Astrocyte (in vitro differentiated cells and primary cell): ENCODE data around the gene MTA3. TPM values are rescaled to one million over a fixed set of nuclear protein-coding genes. Genes with fewer than 3 reads are reported as not detected.
"Not testable (repeated sequence)": the region's sequence is repeated elsewhere in the genome, so short reads cannot be mapped to it uniquely, and the experiment has no call there.

Source experiments
- DNase-seq: peaks from one replicate; pipeline ENCODE4 v3.0.0-alpha.2; 2010; ENCODE audit warnings: low read depth
- FAIRE-seq: peaks from 2 replicates; lab custom pipeline; 2011; peaks lifted over from hg19 to GRCh38; lab: Jason Lieb, UNC
- H2AFZ ChIP-seq: 2 replicates; pipeline ENCODE4 v1.6.0; 2012; ENCODE audit warnings: low read depth, low read length, inconsistent platforms
- H3K27ac ChIP-seq: 2 replicates; pipeline ENCODE4 v1.5.1; 2011; ENCODE audit warnings: low read depth, low read length, inconsistent platforms
- H3K27me3 ChIP-seq: 2 replicates; pipeline ENCODE4 v1.6.0; 2011; ENCODE audit warnings: low read length, inconsistent platforms; ENCODE audit not compliant: insufficient read depth
- H3K36me3 ChIP-seq: 2 replicates; pipeline ENCODE4 v1.5.1; 2011; ENCODE audit warnings: low read length, inconsistent platforms; ENCODE audit not compliant: insufficient read depth
- H3K4me1 ChIP-seq: 2 replicates; pipeline ENCODE4 v1.5.1; 2011; ENCODE audit warnings: low read length, inconsistent platforms; ENCODE audit not compliant: insufficient read depth
- H3K4me2 ChIP-seq: 2 replicates; pipeline ENCODE4 v1.6.0; 2012; ENCODE audit warnings: low read length, inconsistent platforms
- H3K4me3 ChIP-seq: 2 replicates; pipeline ENCODE4 v1.5.1; 2011; ENCODE audit warnings: low read depth, mild to moderate bottlenecking, low read length, inconsistent platforms; ENCODE audit not compliant: insufficient read depth
- H3K79me2 ChIP-seq: 2 replicates; pipeline ENCODE4 v1.6.0; 2012; ENCODE audit warnings: mild to moderate bottlenecking, low read length, inconsistent platforms; ENCODE audit not compliant: insufficient read depth
- H3K9ac ChIP-seq: 2 replicates; pipeline ENCODE4 v1.6.0; 2012; ENCODE audit warnings: mild to moderate bottlenecking, low read length, inconsistent platforms
- H3K9me3 ChIP-seq: 2 replicates; pipeline ENCODE4 v1.5.1; 2012; ENCODE audit warnings: low read depth, mild to moderate bottlenecking, low read length, inconsistent platforms; ENCODE audit not compliant: insufficient read depth
- H4K20me1 ChIP-seq: 2 replicates; pipeline ENCODE4 v1.6.0; 2012; ENCODE audit warnings: low read length, inconsistent platforms; ENCODE audit not compliant: insufficient read depth
- H3K27ac Mint-ChIP-seq: one replicate; pipeline ENCODE4 v1.8.0; 2021; ENCODE audit warnings: mild to moderate bottlenecking, mixed read lengths; ENCODE audit not compliant: unreplicated experiment
- H3K27me3 Mint-ChIP-seq: one replicate; pipeline ENCODE4 v1.8.0; 2021; ENCODE audit warnings: low read depth, mixed read lengths; ENCODE audit not compliant: unreplicated experiment
- H3K36me3 Mint-ChIP-seq: one replicate; pipeline ENCODE4 v1.8.0; 2021; ENCODE audit warnings: low read depth, mixed read lengths; ENCODE audit not compliant: unreplicated experiment
- H3K4me1 Mint-ChIP-seq: one replicate; pipeline ENCODE4 v1.8.0; 2021; ENCODE audit warnings: low read depth, mixed read lengths; ENCODE audit not compliant: unreplicated experiment
- H3K4me3 Mint-ChIP-seq: one replicate; pipeline ENCODE4 v1.8.0; 2021; ENCODE audit warnings: mild to moderate bottlenecking, moderate library complexity, mixed read lengths; ENCODE audit not compliant: unreplicated experiment
- H3K9me3 Mint-ChIP-seq: one replicate; pipeline ENCODE4 v1.8.0; 2021; ENCODE audit warnings: mild to moderate bottlenecking, mixed read lengths; ENCODE audit not compliant: unreplicated experiment
- EZH2 ChIP-seq: IDR thresholded peaks from 2 replicates; pipeline ENCODE4 v1.6.1; 2012; ENCODE audit warnings: mild to moderate bottlenecking, low read length, inconsistent platforms; ENCODE audit not compliant: insufficient read depth
- total RNA-seq: library from RNA; stranded (reverse); gene quantifications from 2 replicates; pipeline ENCODE4 v1.2.1, GENCODE V29; 2021
- TF ChIP-seq, protein P1 (sequence below): IDR thresholded peaks from 2 replicates; pipeline ENCODE4 v1.5.1; 2011; ENCODE audit warnings: low read depth, mild to moderate bottlenecking, inconsistent platforms, low read length, moderate library complexity; ENCODE audit not compliant: insufficient read depth

MTA3 gene
- total RNA-seq, 1 donor from 2014 or later, result 69.4 TPM

- Mint-ChIP-seq H3K27me3 (no peaks in the 10 kb centered on the region), H3K36me3 (peaks cover 18% of the 10 kb centered on the region), H3K4me1 (peaks cover 2% of the 10 kb centered on the region), H3K27ac (peak overlapping the region; percentile 50), H3K9me3 (no peaks in the 10 kb centered on the region), H3K4me3 (no peak overlapping the region)
- Histone ChIP-seq H3K4me1 (no peaks in the 10 kb centered on the region), H3K36me3 (peaks cover 9% of the 10 kb centered on the region), H3K9ac (no peak overlapping the region), H3K79me2 (peaks cover 28% of the 10 kb centered on the region), H3K27me3 (no peaks in the 10 kb centered on the region), H4K20me1 (peaks cover 43% of the 10 kb centered on the region), H3K4me3 (no peak overlapping the region), H3K4me2 (no peak overlapping the region), H2AFZ (no peak overlapping the region), H3K9me3 (no peaks in the 10 kb centered on the region), H3K27ac (no peak overlapping the region)
- FAIRE-seq (no peak), DNase-seq (no peak)
- TF ChIP-seq, protein P1, sequence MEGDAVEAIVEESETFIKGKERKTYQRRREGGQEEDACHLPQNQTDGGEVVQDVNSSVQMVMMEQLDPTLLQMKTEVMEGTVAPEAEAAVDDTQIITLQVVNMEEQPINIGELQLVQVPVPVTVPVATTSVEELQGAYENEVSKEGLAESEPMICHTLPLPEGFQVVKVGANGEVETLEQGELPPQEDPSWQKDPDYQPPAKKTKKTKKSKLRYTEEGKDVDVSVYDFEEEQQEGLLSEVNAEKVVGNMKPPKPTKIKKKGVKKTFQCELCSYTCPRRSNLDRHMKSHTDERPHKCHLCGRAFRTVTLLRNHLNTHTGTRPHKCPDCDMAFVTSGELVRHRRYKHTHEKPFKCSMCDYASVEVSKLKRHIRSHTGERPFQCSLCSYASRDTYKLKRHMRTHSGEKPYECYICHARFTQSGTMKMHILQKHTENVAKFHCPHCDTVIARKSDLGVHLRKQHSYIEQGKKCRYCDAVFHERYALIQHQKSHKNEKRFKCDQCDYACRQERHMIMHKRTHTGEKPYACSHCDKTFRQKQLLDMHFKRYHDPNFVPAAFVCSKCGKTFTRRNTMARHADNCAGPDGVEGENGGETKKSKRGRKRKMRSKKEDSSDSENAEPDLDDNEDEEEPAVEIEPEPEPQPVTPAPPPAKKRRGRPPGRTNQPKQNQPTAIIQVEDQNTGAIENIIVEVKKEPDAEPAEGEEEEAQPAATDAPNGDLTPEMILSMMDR, result no peak
- no peak for TF ChIP-seq EZH2
Observed at GRCh38 chr2:42578621-42579020, 10.2 kb downstream of the MTA3 start.

GRCh38 chr2:42581257-42581656 lies 12.8 kb downstream of the MTA3 start:
- H3K27ac ChIP-seq, result no peak overlapping the region
- Mint-ChIP-seq H3K27ac (no peak overlapping the region), H3K4me1 (peaks cover 2% of the 10 kb centered on the region), H3K4me3 (no peak overlapping the region), H3K27me3 (no peaks in the 10 kb centered on the region), H3K9me3 (no peaks in the 10 kb centered on the region), H3K36me3 (peaks cover 18% of the 10 kb centered on the region)
- H3K9ac ChIP-seq, result no peak overlapping the region
- no peak overlapping the region for H3K4me2 ChIP-seq
- H3K27me3 ChIP-seq, result no peaks in the 10 kb centered on the region
- no peak overlapping the region for H2AFZ ChIP-seq
- H3K9me3 ChIP-seq, result no peaks in the 10 kb centered on the region
- TF ChIP-seq, protein P1, result no peak
- no peak for DNase-seq
- peaks cover 27% of the 10 kb centered on the region for H4K20me1 ChIP-seq
- no peak for FAIRE-seq
- H3K36me3 ChIP-seq, result peaks cover 9% of the 10 kb centered on the region
- H3K4me3 ChIP-seq, result no peak overlapping the region
- no peaks in the 10 kb centered on the region for H3K4me1 ChIP-seq
- H3K79me2 ChIP-seq, result peaks cover 14% of the 10 kb centered on the region

DNA sequence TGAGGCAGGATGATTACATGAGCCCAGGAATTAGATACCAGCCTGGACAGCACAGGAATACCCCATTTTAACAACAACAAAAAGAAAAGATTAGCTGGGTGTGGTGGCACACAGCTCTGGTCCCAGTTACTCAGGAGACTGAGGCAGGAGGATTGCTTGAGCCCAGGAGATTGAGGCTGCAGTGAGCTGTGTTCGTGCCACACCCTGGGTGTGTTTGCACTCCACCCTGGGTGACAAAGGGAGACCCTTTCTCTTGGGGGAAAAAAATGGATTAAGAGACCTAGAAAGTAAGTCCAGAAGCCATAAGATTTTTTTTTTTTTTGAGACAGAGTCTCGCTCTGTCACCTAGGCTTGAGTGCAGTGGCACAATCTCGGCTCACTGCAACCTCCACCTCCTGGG lies 16.2 kb downstream of the MTA3 start:
- H3K4me3 Mint-ChIP-seq, H3K27ac ChIP-seq, FAIRE-seq, H3K27me3 Mint-ChIP-seq, H3K4me1 ChIP-seq, H3K36me3 ChIP-seq, H3K4me1 Mint-ChIP-seq, H3K9ac ChIP-seq, H3K27ac Mint-ChIP-seq, H3K4me2 ChIP-seq, H3K9me3 Mint-ChIP-seq, H3K27me3 ChIP-seq, H3K9me3 ChIP-seq, DNase-seq, H3K4me3 ChIP-seq, H2AFZ ChIP-seq: not testable (repeated sequence)
- H3K36me3 Mint-ChIP-seq, result peaks cover 14% of the 10 kb centered on the region
- Histone ChIP-seq H3K79me2 (peaks cover 16% of the 10 kb centered on the region), H4K20me1 (peaks cover 21% of the 10 kb centered on the region)
